H9 (cell line): ENCODE data around the gene CTNNA3. TPM values are rescaled to one million over a fixed set of nuclear protein-coding genes. Genes with fewer than 3 reads are reported as not detected.

Source experiments
- DNase-seq: peaks from one replicate; pipeline ENCODE4 v3.0.0-alpha.2; 2017
- H2AFZ ChIP-seq: one replicate; pipeline ENCODE4 v1.6.1; 2013; ENCODE audit warnings: mild to moderate bottlenecking, low read length, control low read depth, moderate library complexity
- H2AK5ac ChIP-seq: 2 replicates; pipeline ENCODE4 v1.6.1; 2013; ENCODE audit warnings: low read length, control low read depth, mixed read lengths; ENCODE audit not compliant: insufficient read length
- H2BK120ac ChIP-seq: one replicate; pipeline ENCODE4 v1.6.1; 2013; ENCODE audit warnings: low read depth, mild to moderate bottlenecking, low read length, control low read depth, inconsistent platforms; ENCODE audit not compliant: poor library complexity, severe bottlenecking
- H2BK12ac ChIP-seq: 2 replicates; pipeline ENCODE4 v1.6.1; 2013; ENCODE audit warnings: low read length, control low read depth, mixed read lengths, low read depth; ENCODE audit not compliant: insufficient read length
- H2BK15ac ChIP-seq: 2 replicates; pipeline ENCODE4 v1.6.1; 2013; ENCODE audit warnings: low read depth, low read length, control low read depth
- H2BK20ac ChIP-seq: one replicate; pipeline ENCODE4 v1.6.1; 2013; ENCODE audit warnings: low read depth, mild to moderate bottlenecking, low read length, control low read depth, inconsistent platforms; ENCODE audit not compliant: poor library complexity, severe bottlenecking
- H2BK5ac ChIP-seq: 2 replicates; pipeline ENCODE4 v1.6.1; 2013; ENCODE audit warnings: low read length, control low read depth, mixed read lengths; ENCODE audit not compliant: insufficient read length
- H3K14ac ChIP-seq: 2 replicates; pipeline ENCODE4 v1.6.1; 2013; ENCODE audit warnings: low read length, control low read depth; ENCODE audit not compliant: insufficient read depth
- H3K18ac ChIP-seq: 2 replicates; pipeline ENCODE4 v1.6.1; 2013; ENCODE audit warnings: low read depth, mild to moderate bottlenecking, mixed read lengths, low read length, control low read depth; ENCODE audit not compliant: insufficient read length
- H3K23ac ChIP-seq: 2 replicates; pipeline ENCODE4 v1.6.1; 2013; ENCODE audit warnings: low read length, control low read depth, mixed read lengths, low read depth; ENCODE audit not compliant: insufficient read length
- H3K23me2 ChIP-seq: 2 replicates; pipeline ENCODE4 v1.6.1; 2013; ENCODE audit warnings: low read depth, mild to moderate bottlenecking, mixed read lengths, low read length, control low read depth; ENCODE audit not compliant: insufficient read length, poor library complexity, severe bottlenecking
- H3K27ac ChIP-seq: 2 replicates; pipeline ENCODE4 v1.5.1; 2013; ENCODE audit warnings: low read length, control low read depth, mixed read lengths, low read depth; ENCODE audit not compliant: insufficient read length
- H3K27me3 ChIP-seq: 2 replicates; pipeline ENCODE4 v1.6.1; 2013; ENCODE audit warnings: low read length, control low read depth, inconsistent platforms; ENCODE audit not compliant: insufficient read depth
- H3K4ac ChIP-seq: 2 replicates; pipeline ENCODE4 v1.6.1; 2013; ENCODE audit warnings: low read depth, mild to moderate bottlenecking, control low read depth, inconsistent platforms, low read length, moderate library complexity
- H3K4me1 ChIP-seq: 2 replicates; pipeline ENCODE4 v1.6.1; 2013; ENCODE audit warnings: low read length, control low read depth, inconsistent platforms; ENCODE audit not compliant: insufficient read depth
- H3K4me2 ChIP-seq: 2 replicates; pipeline ENCODE4 v1.6.1; 2013; ENCODE audit warnings: low read length, control low read depth, mixed read lengths; ENCODE audit not compliant: insufficient read length, insufficient read depth
- H3K56ac ChIP-seq: 2 replicates; pipeline ENCODE4 v1.6.1; 2013; ENCODE audit warnings: low read depth, mild to moderate bottlenecking, mixed read lengths, low read length, control low read depth; ENCODE audit not compliant: insufficient read length
- H3K79me1 ChIP-seq: 2 replicates; pipeline ENCODE4 v1.6.1; 2013; ENCODE audit warnings: low read depth, mild to moderate bottlenecking, moderate library complexity, low read length, control low read depth, inconsistent platforms; ENCODE audit not compliant: insufficient read depth, poor library complexity, severe bottlenecking
- H3K79me2 ChIP-seq: 2 replicates; pipeline ENCODE4 v1.6.1; 2013; ENCODE audit warnings: low read length, control low read depth, inconsistent platforms; ENCODE audit not compliant: insufficient read depth
- H3K9ac ChIP-seq: 2 replicates; pipeline ENCODE4 v1.6.1; 2013; ENCODE audit warnings: low read length, control low read depth, mixed read lengths; ENCODE audit not compliant: insufficient read length; ENCODE audit errors: extremely low read depth
- H3K9me3 ChIP-seq: one replicate; pipeline ENCODE4 v1.6.1; 2013; ENCODE audit warnings: low read depth, low read length, inconsistent platforms; ENCODE audit not compliant: control insufficient read depth
- H3T11ph ChIP-seq: one replicate; pipeline ENCODE4 v1.6.1; 2013; ENCODE audit warnings: mild to moderate bottlenecking, low read length, control low read depth, inconsistent platforms
- H4K20me1 ChIP-seq: one replicate; pipeline ENCODE4 v1.6.1; 2013; ENCODE audit not compliant: control insufficient read depth, insufficient read length, insufficient read depth
- H4K5ac ChIP-seq: 2 replicates; pipeline ENCODE4 v1.6.1; 2013; ENCODE audit warnings: low read depth, mild to moderate bottlenecking, mixed read lengths, low read length, control low read depth; ENCODE audit not compliant: insufficient read length
- H4K8ac ChIP-seq: replicated peaks from 2 replicates; pipeline ENCODE4 v1.6.1; 2013; ENCODE audit warnings: low read length, control low read depth, mixed read lengths, low read depth; ENCODE audit not compliant: insufficient read length
- H4K91ac ChIP-seq: 2 replicates; pipeline ENCODE4 v1.6.1; 2013; ENCODE audit warnings: low read depth, mild to moderate bottlenecking, moderate library complexity, mixed read lengths, low read length, control low read depth; ENCODE audit not compliant: insufficient read length
- H3K27ac Mint-ChIP-seq, 3 experiments: 2 replicates in 2 of 3; 3 replicates in 1 of 3; pipeline ENCODE4 v1.8.0; 2020 to 2021; ENCODE audit warnings: mixed read lengths in 3 of 3, mild to moderate bottlenecking in 1 of 3, moderate library complexity in 1 of 3
- H3K27me3 Mint-ChIP-seq: 2 replicates; pipeline ENCODE4 v1.8.0; 2021; ENCODE audit warnings: low read depth, mild to moderate bottlenecking, moderate library complexity, mixed read lengths
- H3K36me3 Mint-ChIP-seq, 3 experiments: 2 replicates in 2 of 3; 3 replicates in 1 of 3; pipeline ENCODE4 v1.8.0; 2020 to 2021; ENCODE audit warnings: low read depth in 3 of 3, mixed read lengths in 3 of 3; ENCODE audit not compliant: insufficient read depth in 1 of 3
- H3K4me1 Mint-ChIP-seq, 2 experiments: 2 replicates each; pipeline ENCODE4 v1.8.0; 2020; ENCODE audit warnings: mixed read lengths in 2 of 2
- H3K4me3 Mint-ChIP-seq, 2 experiments: 2 replicates in 1 of 2; 3 replicates in 1 of 2; pipeline ENCODE4 v1.8.0; 2020 to 2021; ENCODE audit warnings: mild to moderate bottlenecking in 2 of 2, mixed read lengths in 2 of 2, moderate library complexity in 1 of 2
- H3K9me3 Mint-ChIP-seq, 2 experiments: 2 replicates in 1 of 2; 3 replicates in 1 of 2; pipeline ENCODE4 v1.8.0; 2020; ENCODE audit warnings: mild to moderate bottlenecking in 2 of 2, mixed read lengths in 2 of 2, moderate library complexity in 1 of 2
- WGBS: extraction: QIAGEN DNeasy Blood & Tissue Kit; methylation state at CpG from one replicate; pipeline ENCODE4 v1.1.7; 2013; ENCODE audit warnings: missing lambda C conversion rate, low lambda C conversion rate, mixed read lengths; ENCODE audit not compliant: insufficient read length; ENCODE audit errors: extremely low coverage; 5-methylcytosine and 5-hydroxymethylcytosine counted together
- total RNA-seq: library from RNA; stranded (reverse); gene quantifications from 2 replicates; pipeline ENCODE4 v1.2.1, GENCODE V29; 2021
- TF ChIP-seq, protein P1 (sequence below): fragments of 200-600 bp; sonication (generic); conservative IDR thresholded peaks from 3 replicates; pipeline ENCODE4 v1.8.0; 2021; ENCODE audit warnings: antibody characterized with exemption, mild to moderate bottlenecking

Gene CTNNA3
- total RNA-seq, 1 experiment from 2014 or later = 3.3 TPM

- Histone ChIP-seq H3K56ac (no peak overlapping the region), H2BK20ac (no peak overlapping the region), H3K23ac (no peak overlapping the region), H2BK120ac (no peak overlapping the region), H4K91ac (no peak overlapping the region), H3K4me2 (no peak overlapping the region), H3K27me3 (no peaks in the 10 kb centered on the region), H3K23me2 (no peaks in the 10 kb centered on the region), H2BK12ac (no peak overlapping the region), H4K8ac (no peak overlapping the region), H3K79me2 (no peaks in the 10 kb centered on the region), H3K4me1 (no peaks in the 10 kb centered on the region), H3K9me3 (no peaks in the 10 kb centered on the region), H4K5ac (no peak overlapping the region), H2AK5ac (no peak overlapping the region), H3K4ac (no peak overlapping the region), H2AFZ (no peak overlapping the region), H3K27ac (no peak overlapping the region), H3T11ph (no peak overlapping the region), H3K79me1 (no peaks in the 10 kb centered on the region), H2BK15ac (no peak overlapping the region), H3K14ac (no peak overlapping the region), H2BK5ac (no peak overlapping the region), H3K18ac (no peak overlapping the region), H4K20me1 (no peaks in the 10 kb centered on the region), H3K9ac (no peak overlapping the region)
- Mint-ChIP-seq H3K4me1 (peaks cover 24 to 26% of the 10 kb centered on the region in 2 experiments), H3K27me3 (no peaks in the 10 kb centered on the region), H3K27ac (peak overlapping the region in 1 of 3 experiments; percentile 4; a peak in 1 of 7 replicates), H3K36me3 (no peaks in the 10 kb centered on the region), H3K4me3 (no peak overlapping the region), H3K9me3 (no peaks in the 10 kb centered on the region)
- TF ChIP-seq, protein P1, sequence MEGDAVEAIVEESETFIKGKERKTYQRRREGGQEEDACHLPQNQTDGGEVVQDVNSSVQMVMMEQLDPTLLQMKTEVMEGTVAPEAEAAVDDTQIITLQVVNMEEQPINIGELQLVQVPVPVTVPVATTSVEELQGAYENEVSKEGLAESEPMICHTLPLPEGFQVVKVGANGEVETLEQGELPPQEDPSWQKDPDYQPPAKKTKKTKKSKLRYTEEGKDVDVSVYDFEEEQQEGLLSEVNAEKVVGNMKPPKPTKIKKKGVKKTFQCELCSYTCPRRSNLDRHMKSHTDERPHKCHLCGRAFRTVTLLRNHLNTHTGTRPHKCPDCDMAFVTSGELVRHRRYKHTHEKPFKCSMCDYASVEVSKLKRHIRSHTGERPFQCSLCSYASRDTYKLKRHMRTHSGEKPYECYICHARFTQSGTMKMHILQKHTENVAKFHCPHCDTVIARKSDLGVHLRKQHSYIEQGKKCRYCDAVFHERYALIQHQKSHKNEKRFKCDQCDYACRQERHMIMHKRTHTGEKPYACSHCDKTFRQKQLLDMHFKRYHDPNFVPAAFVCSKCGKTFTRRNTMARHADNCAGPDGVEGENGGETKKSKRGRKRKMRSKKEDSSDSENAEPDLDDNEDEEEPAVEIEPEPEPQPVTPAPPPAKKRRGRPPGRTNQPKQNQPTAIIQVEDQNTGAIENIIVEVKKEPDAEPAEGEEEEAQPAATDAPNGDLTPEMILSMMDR = no peak
- DNase-seq = no peak
- WGBS = no CpG with 5 or more reads among the region's 2 CpGs
These were observed 896.5 kb downstream of the CTNNA3 start for GRCh38 chr10:66799474-66799873.
